ENCODE data around the gene DDA1.

GRCh38 chr19:17324357-17325114, 15.2 kb downstream of the DDA1 start:
- TF ChIP-seq, protein P1, sequence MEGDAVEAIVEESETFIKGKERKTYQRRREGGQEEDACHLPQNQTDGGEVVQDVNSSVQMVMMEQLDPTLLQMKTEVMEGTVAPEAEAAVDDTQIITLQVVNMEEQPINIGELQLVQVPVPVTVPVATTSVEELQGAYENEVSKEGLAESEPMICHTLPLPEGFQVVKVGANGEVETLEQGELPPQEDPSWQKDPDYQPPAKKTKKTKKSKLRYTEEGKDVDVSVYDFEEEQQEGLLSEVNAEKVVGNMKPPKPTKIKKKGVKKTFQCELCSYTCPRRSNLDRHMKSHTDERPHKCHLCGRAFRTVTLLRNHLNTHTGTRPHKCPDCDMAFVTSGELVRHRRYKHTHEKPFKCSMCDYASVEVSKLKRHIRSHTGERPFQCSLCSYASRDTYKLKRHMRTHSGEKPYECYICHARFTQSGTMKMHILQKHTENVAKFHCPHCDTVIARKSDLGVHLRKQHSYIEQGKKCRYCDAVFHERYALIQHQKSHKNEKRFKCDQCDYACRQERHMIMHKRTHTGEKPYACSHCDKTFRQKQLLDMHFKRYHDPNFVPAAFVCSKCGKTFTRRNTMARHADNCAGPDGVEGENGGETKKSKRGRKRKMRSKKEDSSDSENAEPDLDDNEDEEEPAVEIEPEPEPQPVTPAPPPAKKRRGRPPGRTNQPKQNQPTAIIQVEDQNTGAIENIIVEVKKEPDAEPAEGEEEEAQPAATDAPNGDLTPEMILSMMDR (conservative IDR thresholded peaks at IDR 0.05; ENCODE audit: low read depth, low read length), result no peak
- TF ChIP-seq EZH2phosphoT487 (IDR thresholded peaks at IDR 0.05; ENCODE audit: borderline replicate concordance, low read length), result no peak
